Measurements from ENCODE around the gene TMEM178B. TPM values are rescaled to one million over a fixed set of nuclear protein-coding genes. Genes with fewer than 3 reads are reported as not detected.

TMEM178B gene
- total RNA-seq, 1 experiment from 2014 or later: not detected

DNA sequence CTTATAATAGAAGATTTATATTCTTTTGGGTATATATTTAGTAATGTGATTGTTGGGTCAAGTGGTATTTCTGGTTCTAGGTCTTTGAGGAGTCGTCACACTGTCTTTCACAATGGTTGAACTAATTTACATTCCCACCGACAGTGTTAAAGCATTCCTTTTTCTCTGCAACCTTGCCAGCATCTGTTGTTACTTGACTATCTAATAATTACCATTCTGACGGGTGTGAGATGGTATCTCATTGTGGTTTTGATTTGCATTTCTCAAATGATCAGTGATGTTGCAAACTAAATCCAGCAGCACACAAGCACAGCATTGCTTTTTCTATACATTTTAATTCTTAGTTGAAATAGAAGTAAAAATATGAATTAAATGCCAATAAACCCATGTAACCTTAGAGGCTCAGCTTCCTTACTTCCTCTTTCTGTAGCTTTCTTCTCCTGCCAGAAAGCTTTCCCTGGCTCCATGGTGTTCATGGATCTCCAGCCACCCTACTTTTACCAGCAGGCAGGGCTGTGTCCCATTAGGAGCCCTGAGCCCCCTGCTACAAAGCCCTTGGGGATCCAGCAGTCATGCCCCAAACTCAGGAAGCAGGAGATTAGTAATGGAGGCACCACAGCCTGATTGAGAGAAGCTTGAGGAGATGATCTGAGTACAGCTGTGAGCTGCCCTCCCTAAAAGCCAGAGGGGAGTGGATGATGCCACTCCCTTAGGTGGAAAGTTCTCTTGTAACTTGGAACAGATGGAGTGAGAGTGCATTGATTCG is 158.6 kb downstream of the TMEM178B start:
- Histone ChIP-seq H3K27me3 (ENCODE audit: insufficient read depth, low read depth) (peaks cover 19% of the 10 kb centered on the region), H3K9me3 (ENCODE audit: insufficient read depth, low read depth) (no peaks in the 10 kb centered on the region), H3F3A (ENCODE audit: insufficient read depth, low read depth) (no peaks in the 10 kb centered on the region), H3K4me3 (no peak overlapping the region), H3K27ac (no peak overlapping the region), H3K36me3 (ENCODE audit: low read depth) (no peaks in the 10 kb centered on the region), H3K4me2 (no peak overlapping the region), H2AFZ (no peak overlapping the region), H3K79me2 (ENCODE audit: low read depth) (no peaks in the 10 kb centered on the region), H3K4me1 (replicated peaks; ENCODE audit: insufficient read depth) (no peaks in the 10 kb centered on the region), H4K20me1 (ENCODE audit: insufficient read depth) (no peaks in the 10 kb centered on the region), H3K9me2 (ENCODE audit: insufficient read depth) (no peaks in the 10 kb centered on the region)
- intact Hi-C loops (cut with micrococcal nuclease; ENCODE audit: unreplicated experiment): no loop called here
- ChIA-PET CTCF (no interaction called here), POLR2A (ENCODE audit: unreplicated experiment) (no interaction called here)
- no TSS peak for BruUV-seq (replicated peaks)
- no peak for DNase-seq
- no peak for TF ChIP-seq EZH2 (IDR thresholded peaks at IDR 0.05; ENCODE audit: low read depth)
- TF ChIP-seq, protein P1, sequence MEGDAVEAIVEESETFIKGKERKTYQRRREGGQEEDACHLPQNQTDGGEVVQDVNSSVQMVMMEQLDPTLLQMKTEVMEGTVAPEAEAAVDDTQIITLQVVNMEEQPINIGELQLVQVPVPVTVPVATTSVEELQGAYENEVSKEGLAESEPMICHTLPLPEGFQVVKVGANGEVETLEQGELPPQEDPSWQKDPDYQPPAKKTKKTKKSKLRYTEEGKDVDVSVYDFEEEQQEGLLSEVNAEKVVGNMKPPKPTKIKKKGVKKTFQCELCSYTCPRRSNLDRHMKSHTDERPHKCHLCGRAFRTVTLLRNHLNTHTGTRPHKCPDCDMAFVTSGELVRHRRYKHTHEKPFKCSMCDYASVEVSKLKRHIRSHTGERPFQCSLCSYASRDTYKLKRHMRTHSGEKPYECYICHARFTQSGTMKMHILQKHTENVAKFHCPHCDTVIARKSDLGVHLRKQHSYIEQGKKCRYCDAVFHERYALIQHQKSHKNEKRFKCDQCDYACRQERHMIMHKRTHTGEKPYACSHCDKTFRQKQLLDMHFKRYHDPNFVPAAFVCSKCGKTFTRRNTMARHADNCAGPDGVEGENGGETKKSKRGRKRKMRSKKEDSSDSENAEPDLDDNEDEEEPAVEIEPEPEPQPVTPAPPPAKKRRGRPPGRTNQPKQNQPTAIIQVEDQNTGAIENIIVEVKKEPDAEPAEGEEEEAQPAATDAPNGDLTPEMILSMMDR (conservative IDR thresholded peaks at IDR 0.05): no peak

DNA sequence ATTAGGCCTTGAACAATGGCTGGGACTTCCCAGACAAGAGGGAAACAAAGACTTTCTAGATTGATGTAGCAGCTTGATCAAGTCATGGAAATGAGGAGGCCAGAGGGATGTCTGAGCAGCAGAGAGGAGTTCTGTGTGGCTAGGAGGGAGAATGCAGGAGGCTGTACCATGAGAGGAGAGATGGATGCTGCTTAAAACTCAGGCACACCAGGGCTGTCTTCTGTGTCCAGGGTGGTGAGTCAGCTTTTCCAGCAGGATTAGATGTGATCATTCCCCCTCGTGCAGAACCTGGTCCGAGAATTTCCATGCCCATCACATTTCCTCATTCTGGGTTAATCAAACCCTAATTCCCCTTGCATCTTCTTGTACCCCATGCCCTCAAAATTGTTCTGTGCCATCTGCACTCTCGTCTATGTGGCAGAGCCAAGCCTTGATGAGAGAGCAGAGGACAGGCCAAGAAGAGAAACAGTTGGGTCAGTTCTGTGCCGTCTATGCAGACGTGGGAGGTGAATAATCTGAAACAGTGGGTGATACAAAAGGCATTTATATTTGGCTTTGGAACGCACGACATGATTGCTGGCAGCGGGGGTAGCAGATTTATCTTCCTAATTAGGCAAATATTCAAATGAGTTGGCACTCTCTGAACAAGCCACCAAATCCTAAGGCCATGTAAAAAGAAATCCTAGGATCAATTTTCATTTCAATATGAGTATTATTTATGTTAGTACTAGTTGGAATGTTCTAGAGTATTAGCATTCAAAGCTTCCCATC is 160.7 kb downstream of the TMEM178B start:
- no TSS peak for BruUV-seq (replicated peaks)
- H3K4me1 ChIP-seq (replicated peaks; ENCODE audit: insufficient read depth): no peaks in the 10 kb centered on the region
- ChIA-PET CTCF (no interaction called here), POLR2A (ENCODE audit: unreplicated experiment) (no interaction called here)
- peaks cover 35% of the 10 kb centered on the region for H3K27me3 ChIP-seq (ENCODE audit: insufficient read depth, low read depth)
- no peaks in the 10 kb centered on the region for H3F3A ChIP-seq (ENCODE audit: insufficient read depth, low read depth)
- intact Hi-C loops (cut with micrococcal nuclease; ENCODE audit: unreplicated experiment): no loop called here
- H3K27ac ChIP-seq: no peak overlapping the region
- H3K79me2 ChIP-seq (ENCODE audit: low read depth): no peaks in the 10 kb centered on the region
- no peak overlapping the region for H2AFZ ChIP-seq
- no peak overlapping the region for H3K4me2 ChIP-seq
- H3K9me3 ChIP-seq (ENCODE audit: insufficient read depth, low read depth): no peaks in the 10 kb centered on the region
- H3K4me3 ChIP-seq: no peak overlapping the region
- H3K9me2 ChIP-seq (ENCODE audit: insufficient read depth): no peaks in the 10 kb centered on the region
- H4K20me1 ChIP-seq (ENCODE audit: insufficient read depth): no peaks in the 10 kb centered on the region
- H3K36me3 ChIP-seq (ENCODE audit: low read depth): no peaks in the 10 kb centered on the region
- TF ChIP-seq EZH2 (IDR thresholded peaks at IDR 0.05; ENCODE audit: low read depth): no peak
- TF ChIP-seq, protein P1 (conservative IDR thresholded peaks at IDR 0.05): no peak
- no peak for DNase-seq

DNA sequence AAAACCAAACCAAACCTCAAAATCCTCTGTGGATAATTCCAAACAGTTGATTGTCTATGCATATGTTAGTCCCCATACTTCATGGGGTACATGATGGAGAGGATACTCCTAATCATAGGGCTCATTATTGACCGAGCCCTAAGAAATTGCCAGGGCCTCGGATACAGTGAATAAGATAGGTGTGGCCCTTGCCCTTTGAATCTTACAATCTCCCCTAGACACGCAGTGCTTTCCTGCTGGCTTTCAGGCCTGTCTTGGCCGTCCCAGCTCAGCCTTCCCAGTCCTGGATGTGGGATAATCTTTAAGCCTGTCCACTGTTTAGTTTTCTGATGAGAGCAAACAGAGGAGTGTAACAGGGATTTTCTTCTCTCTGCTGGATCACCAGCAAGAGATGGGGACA is 161.8 kb downstream of the TMEM178B start:
- Histone ChIP-seq H3K79me2 (ENCODE audit: low read depth) (no peaks in the 10 kb centered on the region), H3K36me3 (ENCODE audit: low read depth) (no peaks in the 10 kb centered on the region), H3K9me2 (ENCODE audit: insufficient read depth) (no peaks in the 10 kb centered on the region), H3K4me2 (no peak overlapping the region), H4K20me1 (ENCODE audit: insufficient read depth) (no peaks in the 10 kb centered on the region), H2AFZ (no peak overlapping the region), H3K4me1 (replicated peaks; ENCODE audit: insufficient read depth) (no peaks in the 10 kb centered on the region), H3F3A (ENCODE audit: insufficient read depth, low read depth) (no peaks in the 10 kb centered on the region), H3K27ac (no peak overlapping the region), H3K27me3 (ENCODE audit: insufficient read depth, low read depth) (peaks cover 44% of the 10 kb centered on the region), H3K9me3 (ENCODE audit: insufficient read depth, low read depth) (no peaks in the 10 kb centered on the region), H3K4me3 (no peak overlapping the region)
- no TSS peak for BruUV-seq (replicated peaks)
- CTCF ChIA-PET: no interaction called here
- intact Hi-C loops (cut with micrococcal nuclease; ENCODE audit: unreplicated experiment): no loop called here
- no peak for DNase-seq
- POLR2A ChIA-PET (ENCODE audit: unreplicated experiment): no interaction called here
- TF ChIP-seq, protein P1 (conservative IDR thresholded peaks at IDR 0.05): no peak
- no peak for TF ChIP-seq EZH2 (IDR thresholded peaks at IDR 0.05; ENCODE audit: low read depth)

Measured in PC-9 (cell line).